Stomach (tissue), 9 donors: ENCODE data around the gene MOB2. TPM values are rescaled to one million over a fixed set of nuclear protein-coding genes. Genes with fewer than 3 reads are reported as not detected.
A peak's percentile ranks its signal among the peaks of the same experiment; 100 is the strongest.

Source experiments
- DNase-seq, 2 donors: peaks; one replicate each; pipeline versions ENCODE4 v3.0.0 to v3.0.0-alpha.2; 2013 to 2019
- H3K27ac ChIP-seq, 5 donors: fragments of 200-600 bp in 4 of 5; sonication (generic) in 4 of 5; one replicate each; pipeline ENCODE4 v1.5.1; 2013 to 2019; ENCODE audit warnings: mild to moderate bottlenecking in 1 of 5, moderate library complexity in 1 of 5
- H3K27me3 ChIP-seq, 3 donors: fragments of 200-600 bp; sonication (generic); one replicate each; pipeline ENCODE4 v1.5.1; 2017 to 2019; ENCODE audit warnings: mixed run types in 1 of 3
- H3K36me3 ChIP-seq, 4 donors: fragments of 200-600 bp; sonication (generic); 1 replicate in 3 of 4; 2 replicates in 1 of 4; pipeline ENCODE4 v1.5.1; 2016 to 2019
- H3K4me1 ChIP-seq, 4 donors: fragments of 200-600 bp; sonication (generic); one replicate each; pipeline ENCODE4 v1.5.1; 2016 to 2019
- H3K4me3 ChIP-seq, 4 donors: fragments of 200-600 bp; sonication (generic) in 3 of 4; one replicate each; pipeline ENCODE4 v1.5.1; 2016 to 2019; ENCODE audit warnings: mild to moderate bottlenecking in 1 of 4
- H3K9me3 ChIP-seq, 4 donors: fragments of 200-600 bp; sonication (generic); one replicate each; pipeline ENCODE4 v1.5.1; 2016 to 2019
- EP300 ChIP-seq: sonication (generic); formaldehyde crosslinking; IDR thresholded peaks from one replicate; pipeline ENCODE4 v1.6.1; 2017; ENCODE audit warnings: antibody characterized with exemption
- POLR2A ChIP-seq, 4 donors: fragments of 450-650 bp; IDR thresholded peaks; one replicate each; pipeline ENCODE4 v1.6.1; 2016; ENCODE audit warnings: antibody characterized with exemption in 4 of 4, control low read depth in 2 of 4, mild to moderate bottlenecking in 1 of 4, moderate library complexity in 1 of 4
- POLR2AphosphoS5 ChIP-seq, 3 donors: sonication (generic); formaldehyde crosslinking; IDR thresholded peaks; one replicate each; pipeline ENCODE4 v1.6.1; 2016; ENCODE audit warnings: antibody characterized with exemption in 3 of 3
- WGBS, 5 donors: extraction: QIAGEN DNeasy Blood & Tissue Kit in 3 of 5; methylation state at CpG; one replicate each; pipeline versions ENCODE4 v1.1.5 to v1.1.7; 2013 to 2018; 5-methylcytosine and 5-hydroxymethylcytosine counted together
- intact Hi-C: fragments of 100-400 bp; cut with DNase I; formaldehyde crosslinking; loops from one replicate; pipeline ENCODE4 v1.15.1; 2023; ENCODE audit warnings: low total_unique reads
- polyA plus RNA-seq, 3 donors: library from polyadenylated mRNA; stranded (reverse); fragments of 200-250 nt; gene quantifications; one replicate each; pipeline ENCODE4 v1.2.3, GENCODE V29; 2013
- total RNA-seq, 5 donors: library from RNA; depleted of rRNA; stranded (reverse); fragments of >200 nt; gene quantifications; one replicate each; pipeline versions ENCODE4 v1.1.0 to v1.2.3, GENCODE V29; 2014 to 2016
- TF ChIP-seq, protein P1 (sequence below), 7 experiments: fragments of 450-650 bp in 4 of 7; fragments of 200-600 bp in 3 of 7; sonication (generic) in 3 of 7; IDR thresholded peaks; one replicate each; pipeline ENCODE4 v1.5.1; 2016 to 2019; ENCODE audit warnings: antibody characterized with exemption in 7 of 7, control low read depth in 2 of 7, mild to moderate bottlenecking in 1 of 7
- donor health status: healthy with polysubstance abuse.
- donor health status: Bipolar disorder and iron deficiency.
- donor health status: healthy.

MOB2 gene
- total and polyA plus RNA-seq, 8 donors = 11.3 to 46.3 (median 27.3) TPM

DNA sequence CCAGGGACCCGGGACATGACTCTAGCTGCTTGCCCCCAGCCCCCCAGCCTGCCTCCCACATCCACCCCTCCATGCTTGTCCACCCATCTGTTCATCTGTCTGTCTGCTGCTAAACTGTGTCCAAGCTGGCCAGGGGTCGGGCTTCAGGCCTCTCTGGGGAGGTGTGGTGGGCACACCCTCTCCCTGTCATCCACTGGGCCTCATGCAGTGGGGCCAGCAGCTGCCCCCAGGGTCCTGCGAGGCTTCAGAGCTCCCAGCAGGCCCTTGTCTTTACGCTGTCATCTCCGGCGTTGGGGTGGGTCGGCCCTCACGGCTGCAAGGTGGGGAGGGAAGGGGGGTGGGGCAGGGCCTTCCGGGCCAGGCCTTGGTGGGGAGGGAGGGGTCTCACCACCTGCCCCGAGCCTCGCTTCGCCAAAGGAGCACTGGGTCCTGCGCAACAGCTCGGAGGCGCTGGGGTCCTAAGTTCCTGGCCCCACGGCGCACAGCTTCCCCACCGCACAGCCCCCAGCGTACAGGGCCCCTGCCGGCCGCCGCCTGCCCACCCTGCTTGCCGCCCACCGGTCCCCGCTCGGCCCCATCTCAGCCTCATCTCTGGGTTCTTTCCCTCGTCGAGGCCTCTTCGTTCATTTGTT, 26.7 kb downstream of the MOB2 start:
- intact Hi-C loops = no loop called here
- peak overlapping the region; percentile 52 to 93 (median 87) for H3K27ac ChIP-seq
- 38 to 56% (median 46%) methylated on average over 27 to 29 of the region's 29 CpGs for WGBS, 5 donors

DNA sequence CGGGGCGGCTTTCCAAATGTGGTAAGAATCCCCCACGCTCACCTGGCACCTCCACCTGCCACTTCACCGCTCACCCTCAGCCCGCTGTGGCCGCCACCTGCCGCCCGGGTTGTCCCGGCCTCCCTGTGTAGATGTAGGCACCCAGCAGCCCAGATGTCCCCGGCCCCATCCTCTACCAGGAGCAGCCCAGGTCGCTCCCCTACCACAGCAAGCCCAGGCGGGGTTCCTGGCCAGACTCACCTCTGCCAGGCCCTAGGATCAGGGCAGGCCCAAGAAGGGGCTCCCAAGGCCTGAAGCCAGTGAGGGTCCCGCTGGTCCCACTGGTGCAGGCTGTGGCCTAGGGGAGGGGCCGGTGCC, 27.4 kb downstream of the MOB2 start:
- Histone ChIP-seq H3K36me3 (peaks cover 0 to 6% (median 0%) of the 10 kb centered on the region in 4 donors), H3K27me3 (no peaks in the 10 kb centered on the region), H3K9me3 (no peaks in the 10 kb centered on the region), H3K4me1 (peaks cover 24 to 48% (median 41%) of the 10 kb centered on the region in 4 donors), H3K27ac (peak overlapping the region in 4 of 5 donors; percentile 84 to 93 (median 88)), H3K4me3 (peak overlapping the region; percentile 28 to 41 (median 34))
- intact Hi-C loops = no loop called here
- no peak for DNase-seq
- 32 to 57% (median 42%) methylated on average over 10 to 14 of the region's 14 CpGs for WGBS, 5 donors
- TF ChIP-seq POLR2A (IDR thresholded peaks at IDR 0.05) (no peak), POLR2AphosphoS5 (IDR thresholded peaks at IDR 0.05) (no peak), EP300 (no peak)
- TF ChIP-seq, protein P1, sequence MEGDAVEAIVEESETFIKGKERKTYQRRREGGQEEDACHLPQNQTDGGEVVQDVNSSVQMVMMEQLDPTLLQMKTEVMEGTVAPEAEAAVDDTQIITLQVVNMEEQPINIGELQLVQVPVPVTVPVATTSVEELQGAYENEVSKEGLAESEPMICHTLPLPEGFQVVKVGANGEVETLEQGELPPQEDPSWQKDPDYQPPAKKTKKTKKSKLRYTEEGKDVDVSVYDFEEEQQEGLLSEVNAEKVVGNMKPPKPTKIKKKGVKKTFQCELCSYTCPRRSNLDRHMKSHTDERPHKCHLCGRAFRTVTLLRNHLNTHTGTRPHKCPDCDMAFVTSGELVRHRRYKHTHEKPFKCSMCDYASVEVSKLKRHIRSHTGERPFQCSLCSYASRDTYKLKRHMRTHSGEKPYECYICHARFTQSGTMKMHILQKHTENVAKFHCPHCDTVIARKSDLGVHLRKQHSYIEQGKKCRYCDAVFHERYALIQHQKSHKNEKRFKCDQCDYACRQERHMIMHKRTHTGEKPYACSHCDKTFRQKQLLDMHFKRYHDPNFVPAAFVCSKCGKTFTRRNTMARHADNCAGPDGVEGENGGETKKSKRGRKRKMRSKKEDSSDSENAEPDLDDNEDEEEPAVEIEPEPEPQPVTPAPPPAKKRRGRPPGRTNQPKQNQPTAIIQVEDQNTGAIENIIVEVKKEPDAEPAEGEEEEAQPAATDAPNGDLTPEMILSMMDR (IDR thresholded peaks at IDR 0.05) = no peak

More for the DNA sequence above, 26.7 kb downstream of the MOB2 start:
- Histone ChIP-seq H3K27me3 (no peaks in the 10 kb centered on the region), H3K36me3 (peaks cover 0 to 13% (median 5%) of the 10 kb centered on the region in 4 donors), H3K4me3 (peak overlapping the region; percentile 28 to 41 (median 34)), H3K9me3 (no peaks in the 10 kb centered on the region), H3K4me1 (peaks cover 24 to 48% (median 41%) of the 10 kb centered on the region in 4 donors)
- TF ChIP-seq, protein P1 (IDR thresholded peaks at IDR 0.05) = no peak
- TF ChIP-seq POLR2AphosphoS5 (IDR thresholded peaks at IDR 0.05) (no peak), EP300 (no peak), POLR2A (IDR thresholded peaks at IDR 0.05) (no peak)
- peak in 1 of 2 donors; percentile 47 for DNase-seq

DNA sequence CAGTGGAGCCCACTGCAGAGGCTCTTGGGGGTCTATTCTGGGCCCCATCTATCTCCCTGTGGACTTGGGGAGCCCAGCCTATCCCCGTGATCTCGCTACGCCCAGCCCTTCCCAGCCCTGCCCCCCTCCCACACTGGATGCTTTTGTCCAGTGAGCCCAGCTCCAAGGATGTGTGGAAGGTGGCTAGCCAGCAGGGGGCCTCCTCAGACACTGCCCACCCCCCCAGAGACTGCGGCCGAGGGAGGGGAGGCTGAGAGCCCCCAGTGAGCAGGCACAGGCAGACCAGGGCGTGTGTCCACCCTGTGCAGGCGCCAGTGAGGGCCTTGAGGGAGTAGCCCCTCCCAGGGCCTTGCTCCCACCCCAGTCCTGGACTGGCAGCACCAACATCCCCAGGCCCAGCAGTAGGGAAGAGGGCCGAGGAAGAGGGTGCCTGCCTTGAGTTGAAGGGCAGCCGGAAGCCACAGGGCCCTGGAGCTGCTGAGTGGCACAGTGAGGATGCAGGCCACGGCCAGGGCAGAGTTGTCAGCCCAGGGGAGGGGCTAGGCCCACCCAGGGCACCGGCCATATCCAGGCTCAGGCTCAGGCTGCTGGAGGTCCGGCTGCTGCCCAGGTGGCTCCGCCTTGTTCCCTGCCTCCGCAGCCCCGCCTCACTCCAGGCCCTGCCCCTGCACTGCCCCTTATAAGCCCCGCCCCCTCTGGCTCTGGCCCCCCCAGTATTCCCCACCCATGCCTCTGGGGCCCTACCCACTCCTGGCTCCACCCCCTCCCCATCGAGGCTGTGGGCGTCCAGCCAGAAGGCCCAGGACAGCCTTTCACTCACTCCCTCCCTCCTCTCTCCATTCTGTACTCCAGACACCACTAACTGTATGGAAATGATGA, 28.0 kb downstream of the MOB2 start:
- Histone ChIP-seq H3K4me1 (peaks cover 24 to 51% (median 43%) of the 10 kb centered on the region in 4 donors), H3K27me3 (peaks cover 0 to 4% (median 0%) of the 10 kb centered on the region in 3 donors), H3K9me3 (no peaks in the 10 kb centered on the region), H3K4me3 (peak overlapping the region; percentile 28 to 41 (median 34)), H3K36me3 (peaks cover 0 to 6% (median 0%) of the 10 kb centered on the region in 4 donors), H3K27ac (peak overlapping the region in 4 of 5 donors; percentile 84 to 93 (median 88))
- peak; percentile 82 to 93 for DNase-seq
- WGBS, 5 donors = 25 to 34% (median 29%) methylated on average over 12 to 18 of the region's 18 CpGs
- intact Hi-C loops = no loop called here
- TF ChIP-seq POLR2AphosphoS5 (IDR thresholded peaks at IDR 0.05) (no peak), EP300 (no peak), POLR2A (IDR thresholded peaks at IDR 0.05) (no peak)
- TF ChIP-seq, protein P1 (IDR thresholded peaks at IDR 0.05) = peak in 2 of 7 experiments; percentile 9 to 16

DNA sequence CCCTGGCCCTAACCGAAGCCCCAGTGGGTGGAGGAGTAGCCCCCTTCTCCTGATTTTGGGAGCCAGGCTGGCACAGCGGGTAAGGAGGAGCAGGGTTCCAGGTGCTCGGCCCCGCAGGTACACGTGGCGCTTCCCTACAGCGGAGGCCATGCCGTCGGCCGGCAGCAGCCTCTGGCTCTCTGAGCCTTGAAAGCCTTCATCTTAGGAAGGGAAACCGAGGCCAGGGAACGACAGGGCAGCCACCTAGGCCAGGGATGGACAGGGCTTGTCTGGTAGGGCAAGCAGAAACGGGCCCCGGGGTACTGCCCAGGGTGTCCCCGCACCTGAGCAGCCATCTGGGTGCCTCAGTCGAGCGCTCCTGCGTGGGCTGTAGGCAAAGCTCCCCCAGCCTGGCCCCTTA, 28.7 kb downstream of the MOB2 start:
- TF ChIP-seq EP300 (no peak), POLR2AphosphoS5 (IDR thresholded peaks at IDR 0.05) (no peak), POLR2A (IDR thresholded peaks at IDR 0.05) (no peak)
- TF ChIP-seq, protein P1 (IDR thresholded peaks at IDR 0.05) = no peak
- Histone ChIP-seq H3K4me3 (no peak overlapping the region), H3K27me3 (peaks cover 0 to 11% (median 0%) of the 10 kb centered on the region in 3 donors), H3K27ac (peak overlapping the region in 1 of 5 donors; percentile 93), H3K4me1 (peaks cover 24 to 58% (median 46%) of the 10 kb centered on the region in 4 donors), H3K9me3 (no peaks in the 10 kb centered on the region), H3K36me3 (peaks cover 0 to 6% (median 0%) of the 10 kb centered on the region in 4 donors)
- WGBS, 5 donors = 81 to 94% (median 90%) methylated on average over 3 to 18 of the region's 18 CpGs
- intact Hi-C loops = no loop called here
- no peak for DNase-seq
